Vagina (tissue), 2 donors: ENCODE data around the gene CLPTM1L.
"Not testable (repeated sequence)": the region's sequence is repeated elsewhere in the genome, so short reads cannot be mapped to it uniquely, and the experiment has no call there.

ENCODE experiments used
- POLR2A ChIP-seq, 2 donors: fragments of 450-650 bp; IDR thresholded peaks; one replicate each; pipeline ENCODE4 v1.6.1; 2017; ENCODE audit warnings: antibody characterized with exemption in 2 of 2, mild to moderate bottlenecking in 2 of 2, moderate library complexity in 2 of 2
- TF ChIP-seq, protein P1 (sequence below), 3 experiments: fragments of 450-650 bp in 2 of 3; fragments of 200-600 bp in 1 of 3; sonication (generic) in 1 of 3; IDR thresholded peaks; one replicate each; pipeline ENCODE4 v1.5.1; 2017 to 2019; ENCODE audit warnings: antibody characterized with exemption in 3 of 3, mild to moderate bottlenecking in 2 of 3, moderate library complexity in 2 of 3

DNA sequence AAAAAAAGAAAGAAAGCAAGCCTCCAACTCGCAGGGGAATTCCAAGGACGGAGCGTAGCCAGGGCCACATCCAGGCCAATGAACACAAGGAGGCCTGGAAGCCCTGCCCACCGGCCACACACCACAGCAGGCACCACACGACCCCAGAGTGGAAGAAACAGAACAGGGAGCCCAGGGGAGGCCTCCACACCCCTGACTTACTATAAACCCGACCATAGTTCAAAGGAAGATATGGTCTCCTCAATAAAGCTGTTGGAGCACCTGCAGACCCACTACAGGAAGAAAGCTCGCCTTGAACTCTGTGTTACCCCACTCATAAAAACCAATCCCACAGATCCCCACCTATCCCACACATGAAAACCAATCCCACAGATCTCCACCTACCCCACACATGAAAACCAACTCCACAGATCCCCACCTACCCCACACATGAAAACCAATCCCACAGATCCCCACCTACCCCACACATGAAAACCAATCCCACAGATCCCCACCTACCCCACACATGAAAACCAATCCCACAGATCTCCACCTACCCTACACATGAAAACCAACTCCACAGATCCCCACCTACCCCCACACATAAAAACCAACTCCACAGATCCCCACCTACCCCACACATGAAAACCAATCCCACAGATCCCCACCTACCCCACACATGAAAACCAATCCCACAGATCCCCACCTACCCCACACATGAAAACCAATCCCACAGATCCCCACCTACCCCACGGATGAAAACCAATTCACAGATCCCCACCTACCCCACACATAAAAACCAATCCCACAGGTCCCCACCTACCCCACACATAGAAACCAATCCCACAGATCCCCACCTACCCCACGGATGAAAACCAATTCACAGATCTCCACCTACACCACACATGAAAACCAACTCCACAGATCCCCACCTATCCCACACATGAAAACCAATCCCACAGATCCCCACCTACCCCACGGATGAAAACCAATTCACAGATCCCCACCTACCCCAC, 69.2 kb downstream of the CLPTM1L start:
- TF ChIP-seq, protein P1, sequence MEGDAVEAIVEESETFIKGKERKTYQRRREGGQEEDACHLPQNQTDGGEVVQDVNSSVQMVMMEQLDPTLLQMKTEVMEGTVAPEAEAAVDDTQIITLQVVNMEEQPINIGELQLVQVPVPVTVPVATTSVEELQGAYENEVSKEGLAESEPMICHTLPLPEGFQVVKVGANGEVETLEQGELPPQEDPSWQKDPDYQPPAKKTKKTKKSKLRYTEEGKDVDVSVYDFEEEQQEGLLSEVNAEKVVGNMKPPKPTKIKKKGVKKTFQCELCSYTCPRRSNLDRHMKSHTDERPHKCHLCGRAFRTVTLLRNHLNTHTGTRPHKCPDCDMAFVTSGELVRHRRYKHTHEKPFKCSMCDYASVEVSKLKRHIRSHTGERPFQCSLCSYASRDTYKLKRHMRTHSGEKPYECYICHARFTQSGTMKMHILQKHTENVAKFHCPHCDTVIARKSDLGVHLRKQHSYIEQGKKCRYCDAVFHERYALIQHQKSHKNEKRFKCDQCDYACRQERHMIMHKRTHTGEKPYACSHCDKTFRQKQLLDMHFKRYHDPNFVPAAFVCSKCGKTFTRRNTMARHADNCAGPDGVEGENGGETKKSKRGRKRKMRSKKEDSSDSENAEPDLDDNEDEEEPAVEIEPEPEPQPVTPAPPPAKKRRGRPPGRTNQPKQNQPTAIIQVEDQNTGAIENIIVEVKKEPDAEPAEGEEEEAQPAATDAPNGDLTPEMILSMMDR (IDR thresholded peaks at IDR 0.05), result not testable (repeated sequence)
- TF ChIP-seq POLR2A (IDR thresholded peaks at IDR 0.05), result not testable (repeated sequence)
